Pancreas (tissue), 10 donors: ENCODE measurements around the gene VAMP8. TPM values are rescaled to one million over a fixed set of nuclear protein-coding genes. Genes with fewer than 3 reads are reported as not detected.

ENCODE experiments used
- ATAC-seq, 4 donors: fragments of 200-7000 bp; cut with Tn5 transposase; one replicate each; pipeline versions ENCODE4 v1.8.0 to v1.9.1; 2020; ENCODE audit warnings: mild to moderate bottlenecking in 4 of 4, moderate library complexity in 4 of 4
- DNase-seq, 6 donors: peaks; one replicate each; pipeline ENCODE4 v3.0.0-alpha.2; 2020
- FAIRE-seq: peaks from 2 replicates; lab custom pipeline; 2012; peaks lifted over from hg19 to GRCh38; lab: Jason Lieb, UNC
- H3K27ac ChIP-seq, 4 donors: fragments of 200-600 bp; sonication (generic); 1 replicate in 3 of 4; 2 replicates in 1 of 4; pipeline versions ENCODE4 v1.5.0 to v1.8.0; 2020
- H3K27me3 ChIP-seq, 4 donors: fragments of 200-600 bp; one replicate each; pipeline ENCODE4 v1.8.0; 2021
- H3K36me3 ChIP-seq, 3 donors: fragments of 200-600 bp; sonication (generic) in 1 of 3; one replicate each; pipeline versions ENCODE4 v1.5.0 to v1.8.0; 2020 to 2021
- H3K4me1 ChIP-seq, 3 donors: fragments of 200-600 bp; one replicate each; pipeline ENCODE4 v1.8.0; 2021
- H3K4me3 ChIP-seq, 4 donors: fragments of 200-600 bp; sonication (generic) in 2 of 4; one replicate each; pipeline versions ENCODE4 v1.5.0 to v1.8.0; 2020 to 2021
- H3K9me3 ChIP-seq, 4 donors: fragments of 200-600 bp; one replicate each; pipeline ENCODE4 v1.8.0; 2021
- WGBS, 2 donors: extraction: QIAGEN DNeasy Blood & Tissue Kit; methylation state at CpG; one replicate each; pipeline ENCODE4 v1.1.7; 2013; 5-methylcytosine and 5-hydroxymethylcytosine counted together
- intact Hi-C, 3 donors: fragments of 100-400 bp; cut with DNase I; formaldehyde crosslinking; loops; one replicate each; pipeline versions ENCODE4 v1.11.1 to v1.14.2; 2022
- polyA plus RNA-seq, 2 donors: library from polyadenylated mRNA; stranded (reverse); fragments of 200-250 nt; gene quantifications; one replicate each; pipeline ENCODE4 v1.2.3, GENCODE V29; 2013
- total RNA-seq, 6 donors: library from RNA; stranded (reverse); fragmentation: NEBNext Ultra II Directional in 4 of 6; extraction: Animal tissue kit (Norgen Biotek cat#: 25700) in 4 of 6; gene quantifications; one replicate each; pipeline versions ENCODE4 v1.2.1 to v1.2.4, GENCODE V29; 2021 to 2023
- TF ChIP-seq, protein P1 (sequence below), 4 donors: fragments of 200-600 bp; sonication (generic) in 3 of 4; IDR thresholded peaks; one replicate each; pipeline versions ENCODE4 v1.5.0 to v1.8.0; 2021; ENCODE audit warnings: antibody characterized with exemption in 4 of 4
- donor health status: healthy with polysubstance abuse.
- donor health status: DM: no; HTN: no; CAD: no; lungs with moderate emphysema.
- donor health status: DM: no; HTN: no; CAD: no.
- donor health status: control.
- donor health status: control.
- donor health status: Bipolar disorder and iron deficiency.
- donor health status: DM: yes; HTN: yes; CAD: no.
- donor health status: DM: no; HTN: no; CAD: no.
- donor health status: DM: no; HTN: no; CAD: no.
- donor health status: DM: yes; HTN: yes; CAD: no.

VAMP8 gene
- total and polyA plus RNA-seq, 8 donors = 57.7 to 150 (median 76.6) TPM

DNA sequence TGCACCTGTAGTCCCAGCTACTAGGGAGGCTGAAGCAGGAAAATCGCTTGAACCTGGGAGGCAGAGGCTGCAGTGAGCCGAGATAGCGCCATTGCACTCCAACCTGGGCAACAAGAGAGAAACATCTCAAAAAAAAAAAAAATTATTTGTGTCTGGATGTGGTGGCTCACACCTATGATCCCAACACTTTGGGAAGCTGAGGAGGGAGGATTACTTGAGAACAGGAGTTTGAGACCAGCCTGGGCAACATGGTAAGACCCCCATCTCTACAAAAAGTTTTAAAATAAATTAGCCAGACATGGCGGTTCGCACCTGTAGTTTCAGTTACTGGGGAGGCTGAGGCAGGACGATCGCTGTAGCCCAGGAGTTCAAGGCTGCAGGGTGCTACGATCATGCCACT lies 1.6 kb upstream of the VAMP8 start:
- Histone ChIP-seq H3K36me3 (no peaks in the 10 kb centered on the region), H3K27ac (no peak overlapping the region), H3K27me3 (no peaks in the 10 kb centered on the region), H3K4me1 (peaks cover 9 to 18% (median 11%) of the 10 kb centered on the region in 3 donors), H3K9me3 (no peaks in the 10 kb centered on the region), H3K4me3 (no peak overlapping the region)
- DNase-seq (no peak), FAIRE-seq (no peak), ATAC-seq (no peak)
- intact Hi-C loops = no loop called here
- TF ChIP-seq, protein P1, sequence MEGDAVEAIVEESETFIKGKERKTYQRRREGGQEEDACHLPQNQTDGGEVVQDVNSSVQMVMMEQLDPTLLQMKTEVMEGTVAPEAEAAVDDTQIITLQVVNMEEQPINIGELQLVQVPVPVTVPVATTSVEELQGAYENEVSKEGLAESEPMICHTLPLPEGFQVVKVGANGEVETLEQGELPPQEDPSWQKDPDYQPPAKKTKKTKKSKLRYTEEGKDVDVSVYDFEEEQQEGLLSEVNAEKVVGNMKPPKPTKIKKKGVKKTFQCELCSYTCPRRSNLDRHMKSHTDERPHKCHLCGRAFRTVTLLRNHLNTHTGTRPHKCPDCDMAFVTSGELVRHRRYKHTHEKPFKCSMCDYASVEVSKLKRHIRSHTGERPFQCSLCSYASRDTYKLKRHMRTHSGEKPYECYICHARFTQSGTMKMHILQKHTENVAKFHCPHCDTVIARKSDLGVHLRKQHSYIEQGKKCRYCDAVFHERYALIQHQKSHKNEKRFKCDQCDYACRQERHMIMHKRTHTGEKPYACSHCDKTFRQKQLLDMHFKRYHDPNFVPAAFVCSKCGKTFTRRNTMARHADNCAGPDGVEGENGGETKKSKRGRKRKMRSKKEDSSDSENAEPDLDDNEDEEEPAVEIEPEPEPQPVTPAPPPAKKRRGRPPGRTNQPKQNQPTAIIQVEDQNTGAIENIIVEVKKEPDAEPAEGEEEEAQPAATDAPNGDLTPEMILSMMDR (IDR thresholded peaks at IDR 0.05) = no peak
- 78 to 81% methylated on average over 8 of the region's 8 CpGs for WGBS, 2 donors

- DNase-seq = no peak
- Histone ChIP-seq H3K4me3 (peak overlapping the region in 2 of 4 donors; percentile 60 to 70), H3K27me3 (no peaks in the 10 kb centered on the region), H3K27ac (peak overlapping the region; percentile 75 to 91 (median 83)), H3K36me3 (peaks cover 0 to under 1% (median 0%) of the 10 kb centered on the region in 3 donors), H3K9me3 (no peaks in the 10 kb centered on the region), H3K4me1 (peaks cover 9 to 18% (median 11%) of the 10 kb centered on the region in 3 donors)
- intact Hi-C loops = no loop called here
- peak in 1 of 4 donors; percentile 4 for ATAC-seq
- 9 to 23% methylated on average over 3 of the region's 3 CpGs for WGBS, 2 donors
- TF ChIP-seq, protein P1 (IDR thresholded peaks at IDR 0.05) = no peak
- FAIRE-seq = no peak
Observed at GRCh38 chr2:85577063-85577385, 362 bp upstream of the VAMP8 start.

GRCh38 chr2:85578243-85579180 lies 1.1 kb downstream of the VAMP8 start:
- DNase-seq (peak in 4 of 6 donors; percentile 51 to 72 (median 66)), FAIRE-seq (no peak), ATAC-seq (peak; percentile 57 to 75 (median 71))
- Histone ChIP-seq H3K36me3 (peaks cover 0 to 4% (median 0%) of the 10 kb centered on the region in 3 donors), H3K4me3 (peak overlapping the region; percentile 32 to 70 (median 50)), H3K27me3 (no peaks in the 10 kb centered on the region), H3K9me3 (no peaks in the 10 kb centered on the region), H3K4me1 (peaks cover 9 to 18% (median 11%) of the 10 kb centered on the region in 3 donors), H3K27ac (peak overlapping the region; percentile 75 to 91 (median 83))
- TF ChIP-seq, protein P1 (IDR thresholded peaks at IDR 0.05) = no peak
- 18 to 19% methylated on average over 19 of the region's 19 CpGs for WGBS, 2 donors
- intact Hi-C loops = no loop called here

GRCh38 chr2:85579266-85579935 lies 2.0 kb downstream of the VAMP8 start:
- Histone ChIP-seq H3K4me3 (peak overlapping the region in 2 of 4 donors; percentile 60 to 70), H3K27ac (peak overlapping the region; percentile 75 to 91 (median 83)), H3K36me3 (peaks cover 0 to 4% (median 0%) of the 10 kb centered on the region in 3 donors), H3K4me1 (peaks cover 11 to 19% (median 14%) of the 10 kb centered on the region in 3 donors), H3K9me3 (no peaks in the 10 kb centered on the region), H3K27me3 (no peaks in the 10 kb centered on the region)
- FAIRE-seq (no peak), ATAC-seq (peak in 2 of 4 donors; percentile 4 to 8), DNase-seq (no peak)
- TF ChIP-seq, protein P1 (IDR thresholded peaks at IDR 0.05) = no peak
- WGBS, 2 donors = 32 to 40% methylated on average over 6 of the region's 6 CpGs
- intact Hi-C loops = no loop called here
